ENCODE data around the gene TNS3.
"Not testable (repeated sequence)": the region's sequence is repeated elsewhere in the genome, so short reads cannot be mapped to it uniquely, and the experiment has no call there.

The TNS3 gene

DNA sequence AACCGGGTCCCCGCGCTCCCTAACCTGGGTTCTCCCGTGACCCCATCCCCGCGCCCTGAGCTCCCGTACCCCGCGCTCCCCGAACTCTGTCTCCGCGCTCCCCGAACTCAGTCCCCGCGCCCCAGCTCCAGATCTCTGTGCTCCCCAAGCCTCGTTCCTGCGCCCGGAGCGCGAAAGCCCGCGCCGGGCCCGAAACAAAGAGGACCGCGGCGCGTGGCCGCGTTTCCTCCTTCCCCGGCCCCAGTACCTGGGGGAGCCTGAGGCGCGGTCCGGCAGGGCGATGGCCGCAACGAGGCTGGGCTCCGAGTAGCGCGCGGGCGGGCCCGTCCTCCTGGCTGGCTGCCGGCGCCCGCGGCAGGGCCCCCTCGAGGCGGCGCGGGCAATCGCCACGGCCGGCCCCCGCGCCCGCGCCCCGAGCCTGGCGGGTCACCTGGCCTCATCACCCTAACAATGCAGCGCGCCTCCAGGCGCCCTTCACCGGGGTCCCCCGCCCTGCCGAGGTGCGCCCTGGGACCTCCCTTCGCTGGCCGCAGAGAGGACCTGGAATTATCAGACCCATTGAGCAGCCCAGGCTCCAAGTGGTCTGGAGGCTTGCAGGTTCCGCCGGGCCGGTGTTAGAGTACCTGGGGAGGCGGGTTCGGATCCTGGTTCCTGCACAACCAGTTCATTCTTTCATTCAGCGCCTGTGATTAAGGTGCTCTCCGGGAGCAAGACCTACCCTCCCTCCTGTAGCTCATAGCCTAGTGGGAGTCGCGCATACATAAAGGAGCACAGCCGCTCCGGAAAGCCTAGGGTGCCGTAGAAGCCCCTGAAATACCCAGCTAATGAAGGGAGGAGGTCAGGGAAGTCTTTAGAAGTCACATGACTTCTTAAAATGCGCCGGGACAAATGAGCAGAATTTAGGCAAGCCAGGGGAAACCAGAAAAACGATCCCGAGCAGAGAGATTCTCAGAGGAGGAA, at the start of gene TNS3:
TNS3 (minus strand) TSS at position 308 of the 960 bp plus-strand sequence. CDS start 142,475 bp downstream, outside the sequence.
- peak; percentile 64 for DNase-seq (ENCODE audit: low spot score)

DNA sequence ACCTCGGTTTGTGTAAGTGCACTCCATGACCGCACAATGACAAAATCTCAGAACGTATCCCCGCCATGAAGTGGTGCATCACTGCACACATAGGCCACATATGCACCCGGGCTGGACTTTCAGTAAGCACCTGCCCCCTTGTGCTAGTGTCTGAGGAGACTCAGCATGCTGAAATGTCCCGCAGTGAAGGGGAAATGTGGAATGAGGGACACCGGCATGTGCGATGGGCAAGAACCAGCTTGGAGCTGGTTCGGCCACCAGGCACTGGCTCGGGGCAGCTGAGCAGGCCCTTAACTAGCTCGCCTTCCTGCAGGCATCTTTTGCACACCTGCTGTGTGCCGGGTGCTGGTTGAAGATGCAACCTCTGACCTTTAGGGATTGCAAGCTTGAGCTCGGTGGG, 49.8 kb upstream of the TNS3 start:
- DNase-seq (ENCODE audit: low spot score): no peak

DNA sequence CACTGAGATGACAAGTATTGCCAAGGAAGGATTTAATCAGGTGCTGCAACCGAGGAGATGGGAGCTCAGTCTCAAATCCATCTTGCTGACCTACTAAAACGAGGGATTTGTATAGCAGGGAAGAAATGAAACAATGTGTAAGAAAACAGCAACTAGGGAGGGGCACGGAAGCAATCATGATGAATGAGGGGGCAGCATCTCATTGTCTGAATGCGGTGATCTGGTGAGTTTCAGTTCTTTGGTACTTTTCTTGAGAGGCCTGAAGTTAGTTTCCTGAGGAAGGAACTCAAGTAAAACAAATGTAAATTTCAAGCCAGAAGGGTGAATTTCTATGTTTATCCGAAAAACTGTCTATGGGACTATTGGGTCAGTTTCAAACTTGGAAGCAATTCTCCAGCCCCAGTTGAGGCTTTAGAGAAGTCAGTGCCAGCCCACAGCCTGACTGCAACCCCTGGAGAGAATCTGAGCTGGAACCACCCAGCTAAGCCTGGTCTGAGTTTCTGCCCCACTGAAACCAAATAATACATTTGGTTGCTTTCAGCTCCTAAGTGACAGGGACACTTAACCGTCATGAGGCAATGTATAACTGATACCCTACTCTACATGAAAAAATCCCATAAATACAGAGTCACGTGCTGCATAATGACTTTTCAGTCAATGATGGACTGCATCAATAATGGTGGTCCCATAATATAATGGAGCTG, 45.8 kb upstream of the TNS3 start:
- no peak for DNase-seq (ENCODE audit: low spot score)

DNA sequence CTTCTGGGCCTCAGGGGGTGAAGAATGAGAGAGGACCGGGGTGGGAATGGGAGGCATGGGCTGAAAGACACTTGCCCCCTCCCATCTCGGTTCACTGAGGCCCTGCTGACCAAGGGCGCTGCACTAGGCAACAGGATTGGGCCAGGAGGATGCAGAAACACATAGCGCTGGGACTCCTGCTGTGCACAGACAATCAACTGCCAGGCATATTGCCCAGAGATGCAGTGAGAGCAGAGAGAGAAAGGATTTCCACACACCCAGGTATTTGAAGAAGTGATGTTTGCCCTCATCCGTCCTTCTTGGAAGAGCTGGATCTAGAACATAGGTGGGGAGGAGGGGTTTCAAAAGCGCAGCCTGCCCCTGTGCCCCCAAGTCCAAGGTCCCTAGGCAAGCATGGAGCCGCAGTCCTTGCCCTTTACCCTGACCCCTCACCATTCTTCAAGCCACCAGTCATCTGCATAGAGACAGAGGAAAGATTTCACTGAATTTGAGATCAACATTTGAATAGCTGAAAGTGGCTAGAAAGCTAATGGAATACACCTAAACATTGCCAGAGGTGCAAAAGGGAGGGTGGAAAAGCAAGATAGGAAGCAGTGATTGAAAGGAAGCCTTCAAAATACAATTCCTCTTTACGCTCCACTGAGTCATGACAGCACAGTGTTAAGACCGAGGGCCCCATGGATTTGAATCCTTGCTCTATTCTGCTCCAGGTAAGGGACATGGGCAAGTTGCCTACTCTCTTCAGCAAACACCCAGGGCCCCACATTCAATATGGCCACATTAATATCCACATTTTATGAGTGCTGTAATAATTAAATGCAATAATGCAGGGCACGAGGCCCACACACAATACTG, 44.2 kb upstream of the TNS3 start:
- no peak for DNase-seq (ENCODE audit: low spot score)

DNA sequence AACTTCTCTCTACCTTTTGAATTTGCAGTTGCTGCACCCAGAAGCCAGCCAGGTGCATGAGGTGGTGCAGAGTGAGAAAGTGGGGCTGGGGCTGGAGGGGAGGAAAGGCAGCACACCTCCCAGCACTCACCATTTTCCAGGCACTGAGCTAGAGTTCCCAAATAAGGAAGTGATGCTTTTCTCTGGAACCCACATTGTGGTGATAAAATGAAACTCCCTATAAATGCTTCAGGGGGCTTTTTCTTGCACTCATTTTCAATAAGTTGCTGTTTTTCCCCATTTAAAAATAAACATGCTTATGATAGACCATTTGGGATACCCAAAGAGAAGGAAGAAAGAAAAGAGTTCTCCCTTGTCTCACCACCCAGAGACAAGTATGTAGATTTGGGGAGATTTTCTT, 42.8 kb upstream of the TNS3 start:
- DNase-seq (ENCODE audit: low spot score): no peak

DNA sequence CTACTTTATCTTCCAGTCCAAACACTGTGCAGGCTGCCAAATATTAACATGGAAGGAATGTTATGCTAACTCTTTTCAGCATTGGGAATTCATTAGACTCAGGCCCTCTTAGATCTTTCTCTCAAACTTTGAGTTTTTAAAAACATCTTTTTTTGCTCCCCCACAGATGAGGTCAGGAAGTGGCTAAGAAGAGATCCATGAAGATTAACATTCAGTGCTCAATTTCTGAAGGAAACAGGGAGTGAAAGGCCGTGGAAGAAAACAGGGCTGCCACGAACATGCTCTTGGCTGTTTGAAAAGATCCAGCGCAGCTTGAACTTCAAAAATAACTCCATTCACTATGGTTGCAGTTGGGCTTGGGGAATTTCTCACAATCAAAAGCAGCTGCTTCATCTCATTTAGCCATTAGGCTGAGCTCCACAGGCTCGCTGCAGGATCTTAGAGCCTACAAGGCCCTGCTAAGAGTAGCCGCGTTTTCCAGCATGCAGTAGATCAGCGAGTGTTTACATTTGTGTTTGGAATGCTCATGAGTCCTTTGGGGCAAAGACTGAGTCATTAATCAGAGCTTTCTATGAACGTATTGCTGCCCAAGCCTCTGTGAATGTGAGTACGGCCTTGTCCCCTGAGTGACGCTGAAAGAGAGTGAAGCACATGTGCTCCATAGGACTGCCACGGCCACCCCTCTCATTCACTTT, 41.2 kb upstream of the TNS3 start:
- no peak for DNase-seq (ENCODE audit: low spot score)

DNA sequence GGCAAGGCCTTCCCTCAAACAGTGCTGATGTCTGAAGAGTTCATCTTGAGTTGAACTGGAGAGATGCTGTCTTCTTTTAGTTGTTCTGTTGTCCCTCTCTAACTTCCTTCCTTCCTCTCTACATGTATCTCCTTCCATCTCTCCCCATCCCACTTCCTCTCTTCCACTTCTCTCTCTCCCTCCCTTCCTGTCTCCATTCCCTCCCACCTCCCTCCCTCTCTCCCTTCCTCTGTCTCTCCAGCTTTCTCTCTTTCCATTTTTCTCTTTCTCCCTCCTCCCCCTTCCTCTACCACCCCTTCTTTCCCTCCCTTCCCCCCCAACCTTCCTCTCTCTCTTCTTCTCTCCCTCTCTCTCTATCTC, 40.7 kb upstream of the TNS3 start:
- no peak for DNase-seq (ENCODE audit: low spot score)

DNA sequence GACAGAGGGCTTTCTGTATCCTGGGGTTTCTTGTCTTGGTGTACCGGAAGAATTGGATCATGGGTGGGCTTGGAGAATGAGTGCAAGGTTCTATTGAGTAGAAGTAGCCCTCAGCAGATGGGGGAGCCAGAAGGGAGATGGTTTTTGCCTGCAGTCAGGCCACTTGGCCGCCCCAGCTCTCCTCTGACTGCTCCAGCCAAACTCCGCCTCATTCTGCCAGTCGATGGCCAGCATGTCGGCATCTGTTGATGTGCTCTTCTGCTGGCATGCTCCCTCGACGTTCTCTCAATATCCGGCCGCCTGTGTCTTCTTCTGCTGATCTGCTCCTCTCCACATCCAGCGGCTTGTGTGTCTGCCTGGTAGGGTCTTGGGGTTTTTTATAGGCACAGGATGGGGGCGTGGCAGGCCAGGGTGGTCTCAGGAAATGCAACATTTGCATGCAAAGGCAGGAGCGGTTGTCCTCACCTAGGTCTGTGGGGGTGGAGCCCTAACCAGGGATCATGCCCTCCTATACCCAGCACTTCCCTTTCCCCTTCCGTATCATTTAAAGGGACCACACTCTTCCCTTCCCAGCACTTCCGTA, 40.2 kb upstream of the TNS3 start:
- no peak for DNase-seq (ENCODE audit: low spot score)

DNA sequence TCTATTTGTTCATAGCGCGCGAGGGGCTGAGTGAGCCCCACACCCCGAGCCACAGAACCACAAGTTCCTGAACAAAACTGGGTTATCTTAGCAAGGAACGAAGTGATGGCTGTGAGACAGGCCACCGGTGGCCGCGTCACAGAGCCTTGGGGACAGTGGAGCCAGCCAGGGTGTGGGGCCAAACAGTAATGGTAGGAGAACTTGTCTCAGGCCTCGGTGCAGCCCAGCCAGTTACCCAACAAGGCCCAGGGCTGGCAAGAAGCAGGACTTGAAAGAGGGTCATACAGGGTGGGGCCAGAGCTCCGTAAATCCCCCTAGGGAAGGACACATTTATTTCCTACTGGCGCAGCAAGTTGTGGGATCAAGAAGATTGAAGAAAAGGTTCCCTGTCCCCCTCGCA, 39.4 kb upstream of the TNS3 start:
- DNase-seq (ENCODE audit: low spot score): no peak

DNA sequence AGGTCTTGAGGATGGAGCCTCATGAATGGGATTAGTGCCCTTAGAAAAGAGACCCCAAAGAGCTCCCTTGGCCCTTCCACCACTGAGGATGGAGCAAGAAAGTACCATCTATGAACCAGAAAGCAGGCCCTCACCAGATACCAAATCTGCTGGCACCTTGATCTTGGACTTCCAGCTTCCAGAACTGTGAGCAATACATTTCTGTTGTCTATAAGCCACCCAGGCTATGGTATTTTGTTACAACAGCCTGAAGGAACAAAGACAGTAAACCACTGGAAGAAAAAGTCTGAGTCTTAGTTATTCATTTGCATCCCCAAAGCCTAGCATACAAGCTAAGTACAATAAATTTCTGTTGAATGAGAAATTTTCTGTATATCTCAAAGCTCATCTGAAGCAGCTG, 37.9 kb upstream of the TNS3 start:
- no peak for DNase-seq (ENCODE audit: low spot score)

DNA sequence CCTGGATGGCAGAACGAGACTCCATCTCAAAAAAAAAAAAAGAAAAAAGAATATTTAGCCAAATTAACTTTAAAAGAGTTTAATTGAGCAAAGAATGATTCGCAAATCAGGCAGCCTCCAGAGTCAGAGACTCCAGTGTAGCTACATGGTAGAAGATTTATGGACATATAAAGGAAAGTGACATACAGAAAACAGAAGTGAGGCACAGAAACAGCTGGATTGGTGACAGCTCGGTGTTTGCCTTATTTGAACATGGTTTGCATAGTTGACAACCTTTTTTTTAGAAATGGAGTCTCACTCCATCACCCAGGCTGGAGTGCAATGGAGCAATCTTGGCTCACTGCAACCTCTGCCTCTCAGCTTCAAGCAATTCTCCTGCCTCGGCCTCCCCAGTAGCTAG, 35.2 kb upstream of the TNS3 start:
- DNase-seq (ENCODE audit: low spot score): no peak

DNA sequence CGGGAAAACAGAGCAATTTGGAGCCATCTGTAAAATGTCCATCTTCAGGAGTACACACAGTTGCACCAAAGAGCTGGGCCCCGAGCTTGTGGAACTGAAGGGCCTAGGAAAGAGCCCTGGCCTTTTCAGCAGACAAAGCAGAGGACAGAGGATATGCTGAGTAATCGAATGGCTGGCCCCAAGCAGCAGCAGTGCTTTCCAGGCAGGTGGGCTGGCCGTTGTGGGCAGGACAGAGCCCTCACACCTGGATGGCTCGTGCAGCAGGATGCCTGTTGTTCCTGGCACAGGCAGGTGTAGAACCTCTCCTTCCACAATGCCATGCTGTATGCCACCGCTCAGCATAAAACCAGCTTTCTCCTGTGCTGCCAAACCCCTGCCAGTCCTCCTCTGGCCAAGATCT, 32.5 kb upstream of the TNS3 start:
- DNase-seq (ENCODE audit: low spot score): no peak

DNA sequence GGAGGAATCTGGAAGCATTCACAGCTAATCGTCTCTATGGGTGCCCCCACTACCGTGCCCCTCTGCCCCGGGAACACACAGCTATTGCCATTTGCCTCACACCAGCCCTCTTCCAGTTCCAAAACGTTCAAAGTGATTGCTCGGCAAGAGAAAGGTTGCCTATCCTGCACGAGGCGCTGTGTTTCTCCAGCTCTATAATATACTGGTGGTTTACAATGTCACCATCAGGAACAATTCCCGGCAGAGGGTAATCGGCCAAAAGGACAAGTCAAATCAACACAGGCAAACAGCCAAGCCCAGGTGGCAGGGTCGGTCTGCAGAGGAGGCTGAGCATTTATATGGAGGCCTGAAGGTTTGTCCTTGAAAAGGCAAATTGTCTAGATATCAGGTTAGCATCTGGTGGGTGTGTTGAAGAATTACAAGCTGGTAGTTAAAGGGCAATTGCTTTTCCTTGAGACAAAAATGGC, 29.2 kb upstream of the TNS3 start:
- DNase-seq (ENCODE audit: low spot score): no peak

DNA sequence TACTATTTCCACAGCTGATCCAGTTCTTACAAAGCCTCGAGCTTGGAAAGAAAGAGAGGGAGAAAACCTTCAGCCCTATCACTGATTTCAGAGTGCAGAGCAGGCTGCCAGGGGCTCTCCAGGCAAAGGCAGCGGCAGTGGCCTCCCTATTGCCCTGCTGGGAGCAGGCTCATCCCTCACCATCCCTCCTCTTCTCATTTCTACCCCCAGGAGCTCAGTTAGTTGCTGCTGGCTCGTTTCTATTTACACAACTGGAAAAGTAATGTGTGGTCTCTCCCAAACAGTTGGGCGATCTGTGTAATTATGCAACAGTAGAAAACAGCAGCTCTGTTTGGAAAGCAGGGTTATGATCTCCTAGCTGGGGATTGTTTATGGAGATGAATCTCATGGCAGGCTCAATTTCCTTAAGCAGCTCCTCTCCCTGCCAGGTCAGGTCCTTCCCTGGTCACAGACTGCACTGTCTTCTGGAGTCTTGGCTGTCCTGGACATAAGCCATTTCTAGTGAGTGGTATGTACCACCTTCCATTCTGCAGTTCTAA, 28.7 kb upstream of the TNS3 start:
- no peak for DNase-seq (ENCODE audit: low spot score)

DNA sequence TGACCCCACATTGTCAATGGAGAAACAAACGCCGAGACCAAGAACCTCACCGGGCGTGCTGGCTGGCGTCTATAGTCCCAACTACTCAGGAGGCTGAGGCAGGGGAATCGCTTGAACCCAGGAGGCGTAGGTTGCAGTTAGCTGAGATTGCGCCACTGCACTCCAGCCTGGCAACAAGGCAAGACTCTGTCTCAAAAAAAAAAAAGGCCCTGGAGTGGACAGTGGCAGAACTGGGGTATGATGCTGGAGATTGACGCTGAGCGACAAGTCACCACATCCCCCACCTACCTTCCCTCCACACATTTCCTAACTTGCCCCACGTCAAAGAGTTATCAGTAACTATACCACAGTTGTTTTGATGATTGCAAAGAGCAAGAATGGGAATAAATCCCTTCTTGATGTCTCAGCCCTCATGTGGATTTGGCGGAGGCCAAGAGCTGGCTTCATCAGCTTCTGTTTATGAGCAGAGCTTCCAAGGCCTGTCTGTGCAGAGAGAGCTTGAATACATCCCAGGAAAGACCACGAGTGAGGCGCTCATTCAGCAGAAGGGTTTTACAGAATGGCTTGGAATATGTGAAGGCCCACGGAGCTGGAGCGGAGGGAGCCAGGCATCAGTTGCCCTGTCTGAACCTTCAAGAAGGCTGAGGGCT, 28.0 kb upstream of the TNS3 start:
- no peak for DNase-seq (ENCODE audit: low spot score)

DNA sequence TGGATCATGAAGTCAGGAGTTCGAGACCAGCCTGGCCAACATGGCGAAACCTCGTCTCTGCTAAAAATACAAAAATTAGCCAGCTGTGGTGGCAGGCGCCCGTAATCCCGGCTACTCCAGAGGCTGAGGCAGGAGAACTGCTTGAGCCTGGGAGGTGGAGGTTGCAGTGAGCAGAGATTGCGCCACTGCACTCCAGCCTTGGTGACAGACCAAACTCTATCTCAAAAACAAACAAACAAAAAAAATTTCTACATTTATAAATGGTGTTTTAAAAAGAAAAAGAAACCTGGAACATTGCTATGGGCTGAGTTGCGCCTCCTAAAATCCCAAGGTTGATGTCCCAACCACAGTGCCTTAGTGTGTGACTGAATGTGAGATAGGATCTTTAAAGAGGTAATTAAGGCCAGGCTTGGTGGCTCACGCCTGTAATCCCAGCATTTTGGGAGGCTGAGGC, 24.7 kb upstream of the TNS3 start:
- not testable (repeated sequence) for DNase-seq (ENCODE audit: low spot score)

DNA sequence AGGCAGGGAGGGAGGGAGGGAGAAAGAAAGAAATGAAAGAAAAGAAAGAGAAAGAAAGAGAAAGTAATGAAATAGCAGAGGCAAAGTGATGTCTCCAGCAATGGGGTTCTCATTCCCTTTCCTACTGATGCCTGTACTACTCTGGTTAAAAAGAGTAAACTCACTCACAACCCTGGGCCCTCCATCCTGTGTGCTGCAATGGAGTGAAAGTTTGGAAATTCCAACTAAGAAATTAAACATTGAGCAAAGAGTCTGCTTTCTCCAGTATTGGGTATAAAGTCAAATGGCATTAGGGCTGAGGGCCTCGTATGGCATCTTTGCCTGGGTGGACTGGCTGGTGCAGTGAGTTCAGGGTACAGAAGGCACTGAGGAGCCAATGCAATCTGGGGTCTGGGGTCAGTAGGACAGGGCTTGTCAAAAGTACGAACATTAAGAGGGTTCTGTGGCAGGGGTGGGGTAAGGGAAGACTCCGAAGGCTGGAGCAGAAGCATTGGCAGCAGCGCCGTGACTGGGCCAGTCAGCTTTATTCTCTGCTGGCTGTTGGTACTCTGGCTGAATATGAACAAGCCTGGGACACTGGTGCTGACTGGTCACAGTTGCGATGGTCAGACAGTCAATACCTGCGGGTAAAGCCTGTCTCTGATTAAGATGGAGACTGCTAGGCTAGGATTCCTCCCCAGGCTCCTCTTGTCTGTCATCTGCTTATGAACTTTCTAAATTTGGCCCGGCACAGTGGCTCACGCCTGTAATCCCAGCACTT, 24.1 kb upstream of the TNS3 start:
- no peak for DNase-seq (ENCODE audit: low spot score)

DNA sequence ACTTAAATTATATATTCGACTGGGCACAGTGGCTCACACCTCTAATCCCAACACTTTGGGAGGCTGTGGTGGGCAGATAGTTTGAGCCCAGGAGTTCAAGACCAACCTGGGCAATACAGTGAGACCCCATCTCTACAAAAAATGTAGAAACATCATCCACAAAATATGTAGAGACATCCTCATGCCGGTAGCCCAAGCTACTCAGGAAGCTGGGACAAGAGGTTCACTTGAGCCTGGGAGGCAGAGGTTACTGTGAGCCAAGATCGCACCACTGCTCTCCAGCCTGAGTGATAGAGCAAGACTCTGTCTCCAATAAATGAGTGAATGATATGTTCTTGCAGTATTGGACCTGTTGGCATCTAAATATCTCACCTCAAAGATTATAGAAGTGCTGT, 22.6 kb upstream of the TNS3 start:
- no peak for DNase-seq (ENCODE audit: low spot score)

DNA sequence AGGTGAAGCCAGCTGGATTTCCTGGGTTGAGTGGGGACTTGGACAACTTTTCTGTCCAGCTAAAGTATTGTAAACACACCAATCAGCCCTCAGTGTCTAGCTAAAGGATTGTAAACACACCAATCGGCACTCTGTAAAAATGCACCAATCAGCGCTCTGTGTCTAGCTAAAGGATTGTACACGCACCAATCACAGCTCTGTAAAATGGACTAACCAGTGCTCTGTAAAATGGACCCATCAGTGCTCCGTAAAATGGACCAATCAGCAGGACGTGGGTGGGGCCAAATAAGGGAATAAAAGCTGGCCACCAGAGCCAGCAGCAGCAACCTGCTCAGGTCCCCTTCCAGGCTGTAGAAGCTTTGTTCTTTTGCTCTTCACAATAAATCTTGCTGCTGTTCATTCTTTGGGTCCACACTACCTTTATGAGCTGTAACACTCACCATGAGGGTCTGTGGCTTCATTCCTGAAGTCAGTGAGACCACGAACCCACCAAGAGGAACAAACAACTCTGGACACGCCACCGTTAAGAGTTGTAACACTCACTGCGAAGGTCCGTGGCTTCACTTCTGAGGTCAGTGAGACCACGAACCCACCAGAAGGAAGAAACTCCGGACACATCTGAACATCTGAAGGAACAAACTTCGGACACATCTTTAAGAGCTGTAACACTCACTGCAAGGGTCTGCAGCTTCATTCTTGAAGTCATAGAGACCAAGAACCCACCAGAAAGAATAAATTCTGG, 21.8 kb upstream of the TNS3 start:
- not testable (repeated sequence) for DNase-seq (ENCODE audit: low spot score)

Data from NAMALWA (cell line).